ENCODE measurements around the gene FRMD4A.
A peak's percentile ranks its signal among the peaks of the same experiment; 100 is the strongest.

FRMD4A gene

GRCh38 chr10:13681095-13681494, 649.6 kb downstream of the FRMD4A start:
- DNase-seq, result no peak

GRCh38 chr10:13678101-13678843, 652.5 kb downstream of the FRMD4A start:
- DNase-seq, result no peak

- DNase-seq, result no peak
These were observed 655.8 kb downstream of the FRMD4A start for GRCh38 chr10:13674645-13675588.

- DNase-seq, result no peak
These were observed 657.6 kb downstream of the FRMD4A start for GRCh38 chr10:13673156-13673555.

GRCh38 chr10:13672548-13672947, 658.2 kb downstream of the FRMD4A start:
- DNase-seq, result no peak

GRCh38 chr10:13671904-13672303, 658.8 kb downstream of the FRMD4A start:
- no peak for DNase-seq

GRCh38 chr10:13670311-13670710, 660.4 kb downstream of the FRMD4A start:
- DNase-seq, result no peak

GRCh38 chr10:13669901-13670300, 660.8 kb downstream of the FRMD4A start:
- no peak for DNase-seq

GRCh38 chr10:13669182-13669855, 661.4 kb downstream of the FRMD4A start:
- no peak for DNase-seq

GRCh38 chr10:13668126-13668525, 662.6 kb downstream of the FRMD4A start:
- no peak for DNase-seq

GRCh38 chr10:13665516-13666262, 665.0 kb downstream of the FRMD4A start:
- no peak for DNase-seq

GRCh38 chr10:13661256-13661655, 669.5 kb downstream of the FRMD4A start:
- no peak for DNase-seq

GRCh38 chr10:13660551-13660920, 670.2 kb downstream of the FRMD4A start:
- DNase-seq, result no peak

- peak; percentile 77 for DNase-seq
These were observed 670.7 kb downstream of the FRMD4A start for GRCh38 chr10:13659887-13660550.

GRCh38 chr10:13658871-13659685, 671.6 kb downstream of the FRMD4A start:
- DNase-seq, result no peak

- no peak for DNase-seq
These were observed 672.5 kb downstream of the FRMD4A start for GRCh38 chr10:13658264-13658663.

- DNase-seq, result no peak
These were observed 673.5 kb downstream of the FRMD4A start for GRCh38 chr10:13657101-13657680.

GRCh38 chr10:13656337-13657100, 674.2 kb downstream of the FRMD4A start:
- DNase-seq, result no peak

GRCh38 chr10:13654846-13655245, 675.9 kb downstream of the FRMD4A start:
- no peak for DNase-seq

All from activated CD4-positive, alpha-beta T cell treated with anti-CD3 and anti-CD28 coated beads for 48 hours (primary cell).